Large intestine (tissue), 1 donor: ENCODE measurements around the gene NUP214. TPM values are rescaled to one million over a fixed set of nuclear protein-coding genes. Genes with fewer than 3 reads are reported as not detected.

Experiments
- polyA plus RNA-seq: library from polyadenylated mRNA; unstranded; fragments of 120-200 nt; gene quantifications from one replicate; pipeline ENCODE4 v1.2.1, GENCODE V29; 2013

NUP214 gene
- polyA plus RNA-seq, 1 donor, result 29.1 TPM

Other genes starting within 250 kb of the NUP214 start
- 0.36 TPM for gene QRFP, start 228.8 kb upstream of the NUP214 start, polyA plus RNA-seq
- gene FIBCD1, start 186.3 kb upstream of the NUP214 start, polyA plus RNA-seq, result 1.5 TPM
- gene LAMC3, start 116.4 kb upstream of the NUP214 start, polyA plus RNA-seq, result 0.66 TPM
- gene AIF1L, start 29.1 kb upstream of the NUP214 start, polyA plus RNA-seq, result 7.5 TPM
- 2.3 TPM for gene FAM78A, start 150.9 kb downstream of the NUP214 start, polyA plus RNA-seq
- 1.1 TPM for gene PLPP7, start 164.1 kb downstream of the NUP214 start, polyA plus RNA-seq